ENCODE results near the gene HEY2.

The HEY2 gene

DNA sequence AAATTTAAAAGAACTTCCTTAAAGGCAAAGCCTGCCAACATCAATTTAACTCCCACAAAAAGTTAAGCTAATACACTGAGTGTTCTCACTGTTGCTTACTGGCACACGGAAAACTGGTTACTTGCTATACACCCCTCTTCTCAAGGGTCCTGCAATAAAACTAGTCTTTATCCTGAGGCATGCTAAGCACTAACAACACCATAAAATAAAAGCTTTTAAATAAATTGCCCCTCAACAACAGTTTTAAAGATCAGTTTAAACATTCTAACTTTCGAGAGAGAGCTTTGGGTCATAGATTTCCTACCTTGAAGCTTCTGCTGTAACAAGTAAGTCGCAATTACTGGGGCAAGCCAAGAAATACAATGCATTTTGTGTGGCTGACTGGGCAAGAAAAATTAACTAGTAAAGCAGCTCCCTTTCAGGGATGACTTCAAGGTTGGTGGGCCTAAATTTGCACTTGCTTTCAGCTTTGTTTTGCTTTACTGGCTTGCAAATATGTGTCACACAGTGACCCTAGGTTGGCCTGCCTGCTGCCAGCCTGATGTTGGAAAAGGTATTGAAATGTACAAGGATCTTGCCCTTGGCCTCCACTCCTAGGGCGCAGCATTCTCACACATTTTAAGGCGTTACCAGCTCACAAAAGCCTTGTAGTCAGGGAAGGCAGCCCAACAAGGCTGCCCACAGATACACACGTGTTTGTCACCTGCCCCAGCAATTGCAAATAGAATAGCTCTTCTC is 4.0 kb upstream of the HEY2 start:
- DNase-seq = no peak

DNA sequence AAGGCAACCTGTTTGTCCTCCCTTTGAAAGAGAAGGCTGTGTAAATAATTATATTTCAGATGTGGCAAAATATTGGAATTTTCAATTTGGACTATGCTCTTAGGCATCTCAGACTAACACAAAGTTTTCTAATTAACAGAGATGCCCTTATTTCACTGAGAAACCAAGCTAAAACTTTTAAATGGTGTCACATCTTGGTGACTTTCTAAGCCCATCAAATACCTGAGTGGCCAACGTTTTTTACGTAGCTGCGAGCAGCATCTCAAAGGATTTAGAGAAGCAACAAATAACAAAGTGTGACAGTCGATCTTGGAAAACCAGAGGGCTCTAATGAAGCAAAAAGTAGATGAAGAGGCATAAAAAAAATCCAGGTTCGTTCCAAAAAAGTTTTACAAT is 3.4 kb upstream of the HEY2 start:
- no peak for DNase-seq

DNA sequence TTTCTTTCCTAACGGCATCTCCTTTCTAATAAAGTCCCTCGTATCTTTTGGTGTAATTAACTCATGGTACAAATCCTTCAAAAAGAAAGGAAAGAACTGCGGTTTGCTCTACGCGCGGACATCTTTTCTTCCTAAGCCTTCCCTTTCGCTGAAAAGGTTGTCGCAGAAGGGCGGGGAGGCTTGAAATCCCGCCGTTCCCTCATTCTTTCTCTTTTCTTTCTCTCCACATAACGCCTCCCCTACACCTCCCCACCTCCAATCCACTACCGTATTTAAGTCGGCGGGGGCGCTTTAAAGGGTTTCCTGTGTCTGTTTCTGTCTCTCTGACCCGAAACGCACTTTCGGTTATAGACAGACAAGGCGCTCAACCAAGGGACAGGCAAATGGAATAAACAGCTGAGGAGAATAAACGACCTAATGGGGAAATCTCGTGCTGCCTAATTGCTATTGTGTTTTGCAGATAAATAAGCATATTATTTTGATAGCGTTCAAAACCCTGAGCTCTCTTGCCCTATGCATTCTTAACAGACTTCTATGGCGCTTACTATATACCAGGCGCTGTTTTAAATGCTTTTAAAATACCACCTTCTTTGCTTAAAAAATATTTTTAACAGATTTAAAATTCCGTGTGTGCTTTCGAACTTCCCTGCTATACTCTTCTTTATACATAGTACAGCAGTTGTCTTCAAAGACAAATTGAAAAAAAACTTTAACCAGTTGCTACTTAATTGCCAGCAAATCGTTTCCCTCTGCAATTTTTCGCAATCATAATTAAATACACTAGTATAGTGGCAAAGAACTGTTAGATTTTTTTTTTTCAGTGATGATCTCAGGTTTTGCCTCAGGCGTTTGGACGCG is 2.5 kb upstream of the HEY2 start:
- peak in 4 of 5 experiments; percentile 15 to 78 (median 56) for DNase-seq

DNA sequence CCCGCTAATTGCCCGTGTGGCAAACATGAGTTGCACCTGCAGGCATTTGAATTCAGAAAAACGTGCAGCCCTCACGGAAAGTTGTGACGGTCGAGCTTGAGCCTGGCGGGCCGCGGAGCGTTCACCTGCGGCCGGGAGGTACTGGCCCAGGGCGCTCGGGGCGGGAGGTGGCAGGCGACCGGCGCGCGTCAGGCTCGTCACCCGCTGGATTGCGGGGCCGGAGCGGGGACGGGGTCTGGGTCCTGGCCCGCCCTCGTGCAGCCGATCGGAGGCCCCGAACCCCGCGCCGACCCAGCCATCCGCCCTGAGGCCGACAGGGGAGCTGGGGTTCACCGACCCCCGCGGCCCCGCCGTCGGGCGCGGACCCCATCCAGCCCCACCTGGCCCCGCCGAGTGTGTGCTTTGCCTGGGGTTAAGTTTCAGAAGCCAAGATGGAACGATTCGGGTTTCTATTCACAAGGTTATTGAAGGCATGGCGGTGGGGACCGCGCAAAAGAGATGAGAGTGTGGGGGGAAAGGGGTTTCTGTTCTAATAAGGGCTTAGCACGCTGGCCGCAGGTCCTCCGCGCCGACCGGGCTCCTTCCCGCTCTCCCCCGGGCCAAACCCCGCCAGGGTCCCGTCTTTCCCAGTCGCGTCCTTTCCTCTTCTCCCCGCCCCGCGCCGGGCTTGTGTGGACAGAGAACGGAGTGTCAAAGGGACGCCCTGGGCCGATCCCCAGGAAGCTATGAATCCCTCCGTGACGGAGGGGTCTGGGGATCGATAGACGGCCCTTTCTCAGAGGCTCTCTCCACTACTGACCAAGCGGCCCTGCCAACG is 1.6 kb upstream of the HEY2 start:
- peak in 3 of 5 experiments; percentile 13 to 24 (median 22) for DNase-seq

DNA sequence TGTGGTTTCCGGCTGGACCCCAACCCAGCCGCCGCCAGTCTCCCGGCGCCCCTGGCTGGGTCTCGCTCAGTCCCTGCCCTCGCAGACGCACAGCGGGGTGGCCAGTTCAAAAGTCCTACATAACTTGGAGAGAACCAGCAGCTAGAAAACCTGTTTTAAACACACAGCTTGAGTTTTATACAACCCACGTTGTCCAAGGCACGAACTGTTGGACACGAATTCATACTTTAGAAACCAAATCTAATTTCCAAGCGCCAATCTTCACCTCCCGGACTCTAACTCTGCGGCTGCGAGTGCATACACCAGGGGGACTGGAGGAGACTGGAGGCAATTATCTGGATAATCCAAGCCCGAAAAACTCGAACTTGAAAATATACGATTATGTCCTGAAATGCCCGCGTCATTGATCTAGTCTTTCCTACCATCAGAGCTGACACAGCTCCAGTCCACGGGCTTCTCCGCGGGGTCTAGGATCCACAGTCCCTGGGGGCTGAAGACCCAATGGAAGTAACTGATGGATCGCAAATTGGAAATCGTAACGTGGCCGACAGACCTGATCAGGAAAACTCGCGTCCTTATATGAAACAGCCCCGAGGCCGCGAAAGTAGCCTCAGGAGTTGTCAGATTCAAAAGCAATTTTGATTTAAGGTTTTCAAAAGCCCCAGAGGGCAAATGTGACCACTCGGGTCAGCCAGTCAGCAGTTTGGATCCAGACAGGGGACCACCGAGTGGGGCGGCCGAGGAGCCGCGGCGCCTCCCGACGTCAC is 843 bp upstream of the HEY2 start:
- DNase-seq = peak in 2 of 5 experiments; percentile 3 to 5

DNA sequence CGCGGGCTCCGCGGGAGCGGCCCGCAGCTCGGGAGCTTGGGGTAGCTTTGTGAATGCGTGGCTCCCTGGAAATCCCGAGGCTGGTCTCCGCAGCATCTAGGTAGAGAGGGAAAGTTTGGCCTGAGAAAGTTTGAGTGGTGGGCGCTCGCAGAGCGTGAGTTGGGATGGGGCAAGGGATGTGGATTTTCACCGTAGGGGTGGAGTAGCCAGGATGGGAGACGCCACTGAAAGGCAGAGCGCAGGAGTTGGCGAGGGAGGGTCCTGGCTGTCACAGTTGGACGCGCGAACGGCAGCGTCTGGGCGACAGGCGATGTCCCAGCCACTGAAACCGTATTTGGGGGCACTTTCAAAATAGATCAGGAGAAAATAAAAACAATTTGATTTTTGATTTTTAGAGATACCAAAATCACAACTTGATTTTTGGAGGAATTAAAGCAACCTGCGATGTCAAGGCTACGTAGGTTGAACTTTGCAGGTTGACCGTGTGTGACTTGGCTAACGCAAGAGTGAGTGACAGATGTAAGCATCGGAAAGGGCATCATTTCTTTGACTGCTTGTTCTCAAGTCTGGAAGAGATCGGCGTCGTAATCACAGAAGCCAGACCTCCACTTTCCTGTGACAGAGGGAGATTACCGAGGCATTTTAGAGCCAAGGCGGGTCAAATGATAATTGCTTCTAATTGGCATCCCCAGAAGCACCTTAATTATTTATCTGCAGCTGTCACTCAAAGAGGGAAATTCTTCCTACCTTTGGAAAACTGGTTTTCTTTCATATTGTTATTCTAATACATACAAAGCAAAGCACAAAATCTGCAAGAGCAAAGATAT is 646 bp downstream of the HEY2 start:
- peak in 2 of 5 experiments; percentile 4 to 11 for DNase-seq

DNA sequence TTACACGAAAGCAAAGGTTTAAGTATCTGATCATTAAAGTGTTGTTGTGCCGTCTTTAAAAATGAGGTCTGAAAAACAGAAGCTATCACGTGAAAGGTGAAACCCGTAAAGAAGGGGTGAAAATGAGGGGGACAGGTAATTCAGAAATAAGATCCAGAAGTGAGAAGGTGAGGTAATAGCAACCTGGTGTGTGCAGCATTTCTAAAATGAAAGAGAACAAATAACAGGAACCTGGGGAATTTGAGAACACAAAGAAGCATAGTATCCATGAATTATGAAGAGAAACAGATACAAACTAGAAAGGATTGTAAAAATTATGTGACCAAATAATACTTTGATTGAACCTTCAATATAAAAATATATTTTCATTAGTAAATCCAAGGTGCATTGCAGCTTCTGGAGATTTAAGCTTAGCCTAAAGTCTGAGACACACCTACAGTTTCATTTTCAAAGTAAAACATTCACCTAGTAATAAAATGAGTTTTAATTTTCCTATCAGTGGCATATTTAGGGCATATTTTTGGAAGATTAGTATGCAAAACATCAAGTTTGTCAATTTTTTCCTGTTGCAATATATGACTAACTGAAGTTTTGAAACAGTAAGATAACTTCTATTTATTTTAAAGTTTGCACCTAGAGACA is 1.4 kb downstream of the HEY2 start:
- DNase-seq = no peak

DNA sequence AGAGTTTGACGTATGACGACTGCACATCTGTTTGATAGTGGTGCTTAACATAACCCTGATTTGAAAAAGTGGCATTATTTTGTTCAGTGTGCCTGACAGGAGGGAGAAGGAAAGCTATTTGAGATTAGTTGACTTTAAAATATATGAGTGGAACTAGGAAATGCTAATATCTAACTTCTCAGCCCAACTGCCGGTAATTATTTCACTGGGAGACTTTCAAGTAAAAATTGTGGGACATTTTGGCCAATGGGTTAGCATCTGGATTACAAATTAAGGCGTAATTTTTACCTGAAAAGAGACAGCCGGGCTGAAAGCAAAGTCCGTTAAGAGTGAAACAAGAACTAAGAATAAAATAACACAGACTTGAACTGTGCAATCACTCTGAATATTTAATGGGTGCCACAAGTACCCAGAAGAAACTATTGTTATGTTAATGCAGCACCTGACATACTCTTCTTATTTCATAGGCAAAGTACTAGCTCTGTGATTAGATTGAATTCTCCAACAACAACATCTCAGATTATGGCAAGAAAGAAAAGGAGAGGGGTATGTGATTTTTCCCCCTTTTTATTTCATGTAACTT is 2.0 kb downstream of the HEY2 start:
- no peak for DNase-seq

DNA sequence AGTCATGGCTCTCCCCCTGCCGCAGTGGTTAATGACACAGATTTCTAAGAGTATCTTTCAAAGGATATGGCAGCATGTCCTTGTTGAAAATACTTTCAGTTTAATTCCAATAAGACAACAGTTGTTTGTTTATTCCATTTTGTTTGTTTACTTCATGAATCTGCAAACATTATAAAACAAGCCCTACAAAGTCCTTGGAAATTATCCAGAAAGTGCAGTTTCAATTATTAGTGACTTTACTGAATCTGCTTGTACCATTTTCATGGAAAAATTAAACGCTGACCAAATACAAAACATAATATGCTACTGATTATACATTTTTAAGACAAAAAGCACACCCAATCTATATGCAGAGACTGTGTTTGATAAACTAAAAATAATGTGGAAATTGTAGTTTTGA is 3.3 kb downstream of the HEY2 start:
- DNase-seq = no peak

DNA sequence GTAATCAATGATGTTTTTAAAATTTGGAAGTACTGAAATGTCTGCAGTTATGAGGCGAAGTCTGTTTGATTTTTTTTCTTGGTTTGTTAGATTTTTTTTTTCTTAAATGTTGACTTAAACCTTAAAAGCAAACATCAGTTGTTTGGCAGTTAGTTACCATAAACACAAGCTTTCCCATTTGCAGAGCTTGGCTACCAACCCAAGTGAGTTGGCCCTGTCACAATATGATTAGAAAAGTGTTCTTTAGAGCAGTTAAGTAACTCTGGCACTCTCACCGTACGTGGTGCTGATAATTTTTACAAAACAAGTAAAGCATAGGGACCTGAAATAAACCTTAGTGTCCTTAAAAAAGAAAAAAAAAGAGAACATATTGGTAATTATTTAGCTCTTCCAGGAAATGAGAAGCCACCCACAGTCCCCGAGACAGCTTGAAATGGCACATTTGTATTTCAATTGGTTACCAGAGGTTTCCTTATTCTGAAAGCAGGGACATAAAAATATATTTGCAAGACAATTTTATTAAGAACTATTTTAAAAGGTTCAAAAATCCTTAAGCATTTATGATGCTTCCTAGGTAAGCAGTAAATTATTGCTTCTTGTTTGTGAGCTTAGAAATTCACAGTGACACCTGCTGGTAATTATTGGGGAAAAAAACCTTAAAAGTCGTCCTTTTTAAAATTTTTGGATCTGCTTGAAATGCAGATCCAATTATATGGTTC is 3.9 kb downstream of the HEY2 start:
- DNase-seq = peak in 2 of 5 experiments; percentile 10 to 26

DNA sequence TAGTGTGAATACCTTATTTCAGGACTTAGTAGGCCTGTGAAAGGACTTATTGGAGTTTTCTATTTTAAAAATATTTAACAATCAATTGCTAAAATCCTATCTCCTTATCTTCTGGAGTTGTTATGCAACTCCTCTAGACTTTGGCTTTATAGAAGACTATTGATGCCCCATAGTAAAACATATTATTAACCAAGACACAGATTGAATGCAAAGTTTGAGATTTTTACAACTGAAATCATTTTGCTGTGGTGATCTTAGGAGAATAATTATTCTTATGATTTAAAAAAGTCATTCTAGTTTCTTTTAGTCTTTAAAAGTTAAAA is 4.5 kb downstream of the HEY2 start:
- DNase-seq = no peak

DNA sequence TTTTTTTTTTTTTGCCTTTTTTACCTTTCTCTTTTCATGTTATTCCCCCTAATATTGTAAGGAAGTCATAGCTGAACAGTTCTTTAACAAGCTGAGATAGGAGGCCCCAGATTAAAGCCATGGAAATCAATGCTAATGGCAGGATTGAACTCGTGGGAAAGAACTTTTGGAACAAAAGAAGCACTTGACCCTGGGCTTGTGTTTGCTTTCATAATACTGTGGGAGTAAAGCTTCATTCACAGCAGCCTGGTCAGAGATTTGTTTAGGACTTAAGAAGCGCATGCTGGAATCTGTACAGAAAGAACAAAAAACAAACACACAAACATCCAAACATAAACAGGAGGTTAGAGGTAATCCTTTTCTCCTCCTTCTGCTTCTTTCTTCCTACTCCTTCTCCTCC is 5.1 kb downstream of the HEY2 start:
- no peak for DNase-seq

DNA sequence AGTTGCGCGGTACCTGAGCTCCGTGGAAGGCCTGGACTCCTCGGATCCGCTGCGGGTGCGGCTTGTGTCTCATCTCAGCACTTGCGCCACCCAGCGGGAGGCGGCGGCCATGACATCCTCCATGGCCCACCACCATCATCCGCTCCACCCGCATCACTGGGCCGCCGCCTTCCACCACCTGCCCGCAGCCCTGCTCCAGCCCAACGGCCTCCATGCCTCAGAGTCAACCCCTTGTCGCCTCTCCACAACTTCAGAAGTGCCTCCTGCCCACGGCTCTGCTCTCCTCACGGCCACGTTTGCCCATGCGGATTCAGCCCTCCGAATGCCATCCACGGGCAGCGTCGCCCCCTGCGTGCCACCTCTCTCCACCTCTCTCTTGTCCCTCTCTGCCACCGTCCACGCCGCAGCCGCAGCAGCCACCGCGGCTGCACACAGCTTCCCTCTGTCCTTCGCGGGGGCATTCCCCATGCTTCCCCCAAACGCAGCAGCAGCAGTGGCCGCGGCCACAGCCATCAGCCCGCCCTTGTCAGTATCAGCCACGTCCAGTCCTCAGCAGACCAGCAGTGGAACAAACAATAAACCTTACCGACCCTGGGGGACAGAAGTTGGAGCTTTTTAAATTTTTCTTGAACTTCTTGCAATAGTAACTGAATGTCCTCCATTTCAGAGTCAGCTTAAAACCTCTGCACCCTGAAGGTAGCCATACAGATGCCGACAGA is 9.9 kb downstream of the HEY2 start:
- DNase-seq = no peak

DNA sequence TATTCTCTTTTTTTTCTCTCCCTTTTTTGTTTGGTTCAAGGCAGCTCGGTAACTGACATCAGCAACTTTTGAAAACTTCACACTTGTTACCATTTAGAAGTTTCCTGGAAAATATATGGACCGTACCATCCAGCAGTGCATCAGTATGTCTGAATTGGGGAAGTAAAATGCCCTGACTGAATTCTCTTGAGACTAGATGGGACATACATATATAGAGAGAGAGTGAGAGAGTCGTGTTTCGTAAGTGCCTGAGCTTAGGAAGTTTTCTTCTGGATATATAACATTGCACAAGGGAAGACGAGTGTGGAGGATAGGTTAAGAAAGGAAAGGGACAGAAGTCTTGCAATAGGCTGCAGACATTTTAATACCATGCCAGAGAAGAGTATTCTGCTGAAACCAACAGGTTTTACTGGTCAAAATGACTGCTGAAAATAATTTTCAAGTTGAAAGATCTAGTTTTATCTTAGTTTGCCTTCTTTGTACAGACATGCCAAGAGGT is 10.6 kb downstream of the HEY2 start:
- DNase-seq = no peak

DNA sequence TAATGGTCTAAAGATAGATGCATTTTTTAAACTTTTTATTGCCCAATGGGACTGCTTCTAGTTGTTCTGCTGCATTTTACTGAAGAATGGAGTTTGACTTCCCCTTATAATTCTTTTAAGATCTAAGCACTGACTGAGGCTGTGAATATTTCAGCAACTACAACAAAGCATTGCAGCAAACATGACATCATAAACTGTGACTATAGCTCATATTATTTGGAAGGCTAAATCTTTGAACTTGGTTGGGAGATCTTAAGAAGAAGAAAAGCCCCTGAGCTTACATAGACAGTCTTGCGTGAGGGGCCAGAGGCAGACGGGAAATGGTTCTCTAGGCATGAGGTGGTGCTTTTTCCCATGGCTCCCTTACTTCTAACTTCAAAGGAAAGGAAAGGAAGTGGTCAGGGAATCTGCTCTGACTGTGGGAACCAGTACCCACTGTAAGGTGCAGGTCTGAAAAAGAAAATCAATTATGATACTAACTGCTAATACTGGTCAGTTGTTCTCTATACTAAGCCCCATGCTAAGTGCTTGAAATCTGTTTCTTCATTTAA is 14.8 kb downstream of the HEY2 start:
- no peak for DNase-seq

DNA sequence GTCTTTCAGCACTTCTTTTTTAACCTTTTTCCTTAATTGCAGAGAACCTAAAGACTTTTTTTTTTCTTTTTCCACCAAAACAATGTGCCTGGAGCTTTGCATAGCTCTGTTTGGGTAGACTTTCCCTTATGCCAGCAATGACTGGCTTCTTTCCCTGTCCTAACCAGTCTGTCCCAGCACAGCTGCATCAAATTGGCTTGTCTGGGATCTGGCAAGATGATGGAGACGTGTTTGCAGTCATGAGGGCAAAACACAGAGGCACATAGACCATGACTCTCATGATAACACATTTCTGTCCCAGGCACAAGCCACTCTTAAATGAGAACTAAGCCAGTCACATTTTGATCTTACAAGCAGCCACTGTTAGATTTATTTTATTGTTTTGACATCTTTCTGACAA is 16.5 kb downstream of the HEY2 start:
- DNase-seq = no peak

DNA sequence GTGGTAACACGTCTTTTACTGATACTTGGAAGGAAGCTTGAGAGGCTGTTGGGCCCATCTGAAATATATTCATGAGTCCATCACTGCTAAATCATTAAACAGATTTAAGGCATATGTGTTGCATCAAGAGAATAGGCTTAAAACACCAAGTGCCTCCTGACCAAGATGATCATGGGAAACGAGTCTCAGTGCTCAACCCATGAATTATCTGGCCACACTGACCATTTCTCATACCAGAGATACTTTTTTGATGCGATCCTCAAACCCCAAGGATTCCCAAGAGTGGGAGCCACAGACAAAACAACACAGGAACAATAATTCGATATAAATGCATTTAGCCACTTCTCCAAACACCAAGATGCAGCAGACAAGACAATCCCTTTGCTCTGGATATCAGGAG is 17.2 kb downstream of the HEY2 start:
- DNase-seq = no peak

DNA sequence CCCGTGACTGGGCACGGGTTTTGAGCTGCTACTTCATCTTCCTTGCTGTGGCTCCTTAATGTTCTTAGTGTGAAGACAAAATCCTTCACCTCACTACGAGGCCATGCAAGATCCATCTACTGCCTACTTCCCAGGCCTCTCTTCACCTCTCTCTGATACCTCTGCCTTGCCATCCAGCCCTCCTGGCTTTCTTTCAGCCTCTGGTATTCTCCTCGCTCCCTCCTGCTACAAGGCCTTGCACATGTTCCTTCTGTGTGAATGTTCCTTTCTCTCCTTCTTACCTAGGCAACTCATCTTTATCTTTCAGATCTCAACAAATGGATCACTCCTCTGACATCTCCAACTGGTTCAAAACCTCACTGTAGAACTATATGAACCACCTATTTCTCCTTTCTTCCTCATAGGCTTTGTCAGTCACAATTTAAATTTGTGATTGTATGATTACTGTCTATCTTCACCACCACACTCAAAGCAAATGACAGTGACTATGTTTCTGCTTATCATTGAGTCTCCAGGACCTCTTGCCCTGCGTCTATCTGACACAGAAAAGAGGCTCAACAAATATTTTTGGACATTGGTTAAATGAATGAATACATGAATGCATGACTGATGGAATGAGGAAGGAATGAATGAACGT is 19.8 kb downstream of the HEY2 start:
- no peak for DNase-seq

Data from T-helper 2 cell (primary cell).